GM23338 (cell line): ENCODE data around the gene DPYD. TPM values are rescaled to one million over a fixed set of nuclear protein-coding genes. Genes with fewer than 3 reads are reported as not detected.

ENCODE experiments used
- ATAC-seq: fragments of 200-7000 bp; cut with Tn5 transposase; 3 replicates; pipeline ENCODE4 v1.9.1; 2020
- DNase-seq: peaks from one replicate; pipeline ENCODE4 v3.0.0-alpha.2; 2015; ENCODE audit warnings: low spot score
- H2AFZ ChIP-seq: fragments of 200-600 bp; sonication (generic); 2 replicates; pipeline ENCODE4 v1.8.0; 2016; ENCODE audit warnings: antibody characterized with exemption, mild to moderate bottlenecking, moderate library complexity
- H3F3A ChIP-seq: fragments of 200-600 bp; sonication (generic); replicated peaks from 2 replicates; pipeline ENCODE4 v1.8.0; 2017; ENCODE audit warnings: antibody characterized with exemption, mixed run types, low read depth
- H3K27ac ChIP-seq: fragments of 200-600 bp; sonication (generic); 2 replicates; pipeline ENCODE4 v1.6.1; 2016; ENCODE audit warnings: low read depth
- H3K27me3 ChIP-seq: fragments of 200-600 bp; sonication (generic); 2 replicates; pipeline ENCODE4 v1.8.0; 2016; ENCODE audit warnings: mild to moderate bottlenecking, mixed run types, moderate library complexity; ENCODE audit not compliant: insufficient read depth
- H3K36me3 ChIP-seq: fragments of 200-600 bp; sonication (generic); 2 replicates; pipeline ENCODE4 v1.8.0; 2016; ENCODE audit warnings: mild to moderate bottlenecking; ENCODE audit not compliant: insufficient read depth
- H3K4me1 ChIP-seq: fragments of 200-600 bp; sonication (generic); 2 replicates; pipeline ENCODE4 v1.8.0; 2016; ENCODE audit warnings: mild to moderate bottlenecking, moderate library complexity; ENCODE audit not compliant: insufficient read depth
- H3K4me2 ChIP-seq: fragments of 200-600 bp; sonication (generic); 2 replicates; pipeline ENCODE4 v1.7.1; 2017; ENCODE audit warnings: mixed run types
- H3K4me3 ChIP-seq: fragments of 200-600 bp; sonication (generic); 2 replicates; pipeline ENCODE4 v1.6.1; 2016; ENCODE audit warnings: mixed run types
- H3K79me2 ChIP-seq: fragments of 200-600 bp; sonication (generic); replicated peaks from 2 replicates; pipeline ENCODE4 v1.8.0; 2017; ENCODE audit warnings: mild to moderate bottlenecking; ENCODE audit not compliant: insufficient read depth
- H3K9me2 ChIP-seq: fragments of 200-600 bp; sonication (generic); 2 replicates; pipeline ENCODE4 v1.8.0; 2017; ENCODE audit not compliant: insufficient read depth
- H4K20me1 ChIP-seq: fragments of 200-600 bp; sonication (generic); replicated peaks from 2 replicates; pipeline ENCODE4 v1.8.0; 2017; ENCODE audit warnings: mild to moderate bottlenecking; ENCODE audit not compliant: insufficient read depth
- H3K27ac Mint-ChIP-seq: 2 replicates; pipeline ENCODE4 v1.8.0; 2020; ENCODE audit warnings: inconsistent platforms, mild to moderate bottlenecking, moderate library complexity, mixed read lengths
- H3K27me3 Mint-ChIP-seq: 3 replicates; pipeline ENCODE4 v1.8.0; 2022; ENCODE audit warnings: low read depth, mild to moderate bottlenecking, moderate library complexity, mixed read lengths, inconsistent platforms; ENCODE audit not compliant: insufficient read depth, poor library complexity
- H3K36me3 Mint-ChIP-seq: 3 replicates; pipeline ENCODE4 v1.8.0; 2021; ENCODE audit warnings: low read depth, mild to moderate bottlenecking, inconsistent platforms, moderate library complexity, mixed read lengths
- H3K4me1 Mint-ChIP-seq: 3 replicates; pipeline ENCODE4 v1.8.0; 2020; ENCODE audit warnings: mild to moderate bottlenecking, inconsistent platforms, mixed read lengths
- H3K4me3 Mint-ChIP-seq: 3 replicates; pipeline ENCODE4 v1.8.0; 2021; ENCODE audit warnings: moderate library complexity, mild to moderate bottlenecking, inconsistent platforms, mixed read lengths
- H3K9me3 Mint-ChIP-seq: 3 replicates; pipeline ENCODE4 v1.8.0; 2020; ENCODE audit warnings: moderate library complexity, mild to moderate bottlenecking, inconsistent platforms, mixed read lengths
- CREB1 ChIP-seq: fragments of 250-450 bp; sonication (Bioruptor Pico); IDR thresholded peaks from 2 replicates; pipeline ENCODE4 v1.5.0; 2020; ENCODE audit warnings: low read depth, mild to moderate bottlenecking, moderate library complexity
- EZH2 ChIP-seq: fragments of 200-600 bp; sonication (generic); IDR thresholded peaks from one replicate; pipeline ENCODE4 v1.8.0; 2017; ENCODE audit warnings: antibody characterized with exemption, mild to moderate bottlenecking, low read depth; ENCODE audit not compliant: unreplicated experiment
- NANOG ChIP-seq: IDR thresholded peaks from 2 replicates; pipeline ENCODE4 v1.6.1; 2016; ENCODE audit warnings: antibody characterized with exemption, borderline replicate concordance
- POLR2AphosphoS5 ChIP-seq: IDR thresholded peaks from 2 replicates; pipeline ENCODE4 v1.6.1; 2016; ENCODE audit warnings: antibody characterized with exemption, low read depth
- ZNF114 ChIP-seq: fragments of 250-450 bp; sonication (Bioruptor Pico); IDR thresholded peaks from 2 replicates; pipeline ENCODE4 v1.5.0; 2020; ENCODE audit warnings: mild to moderate bottlenecking, moderate library complexity
- polyA plus RNA-seq: library from polyadenylated mRNA; unstranded; fragments of >200 nt; fragmentation: Nextera tagmentation; extraction: Ambion mirVana; gene quantifications from 2 replicates; pipeline ENCODE4 v1.2.1, GENCODE V29; 2016
- total RNA-seq: library from RNA; depleted of rRNA; stranded (reverse); fragments of >200 nt; shearing (Covaris generic); gene quantifications from 2 replicates; pipeline ENCODE4 v1.2.3, GENCODE V29; 2014
- TF ChIP-seq, protein P1 (sequence below), 2 experiments: fragments of 200-600 bp in 1 of 2; sonication (generic) in 1 of 2; conservative IDR thresholded peaks; 2 replicates each; pipeline versions ENCODE4 v1.5.1 to v1.6.1; 2016 to 2017; ENCODE audit warnings: antibody characterized with exemption in 2 of 2, low read depth in 2 of 2, mild to moderate bottlenecking in 2 of 2, moderate library complexity in 1 of 2
- TF ChIP-seq, protein P2 (sequence below): fragments of 250-450 bp; sonication (Bioruptor Pico); IDR thresholded peaks from 2 replicates; pipeline ENCODE4 v1.5.0; 2020; ENCODE audit warnings: mild to moderate bottlenecking, moderate library complexity

Gene DPYD
- total and polyA plus RNA-seq, 2 experiments from 2014 or later: 0.50 to 1.6 TPM

GRCh38 chr1:97538113-97538512, 382.7 kb downstream of the DPYD start (continued):
- no peak for TF ChIP-seq EZH2
- TF ChIP-seq, protein P1, sequence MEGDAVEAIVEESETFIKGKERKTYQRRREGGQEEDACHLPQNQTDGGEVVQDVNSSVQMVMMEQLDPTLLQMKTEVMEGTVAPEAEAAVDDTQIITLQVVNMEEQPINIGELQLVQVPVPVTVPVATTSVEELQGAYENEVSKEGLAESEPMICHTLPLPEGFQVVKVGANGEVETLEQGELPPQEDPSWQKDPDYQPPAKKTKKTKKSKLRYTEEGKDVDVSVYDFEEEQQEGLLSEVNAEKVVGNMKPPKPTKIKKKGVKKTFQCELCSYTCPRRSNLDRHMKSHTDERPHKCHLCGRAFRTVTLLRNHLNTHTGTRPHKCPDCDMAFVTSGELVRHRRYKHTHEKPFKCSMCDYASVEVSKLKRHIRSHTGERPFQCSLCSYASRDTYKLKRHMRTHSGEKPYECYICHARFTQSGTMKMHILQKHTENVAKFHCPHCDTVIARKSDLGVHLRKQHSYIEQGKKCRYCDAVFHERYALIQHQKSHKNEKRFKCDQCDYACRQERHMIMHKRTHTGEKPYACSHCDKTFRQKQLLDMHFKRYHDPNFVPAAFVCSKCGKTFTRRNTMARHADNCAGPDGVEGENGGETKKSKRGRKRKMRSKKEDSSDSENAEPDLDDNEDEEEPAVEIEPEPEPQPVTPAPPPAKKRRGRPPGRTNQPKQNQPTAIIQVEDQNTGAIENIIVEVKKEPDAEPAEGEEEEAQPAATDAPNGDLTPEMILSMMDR (conservative IDR thresholded peaks at IDR 0.05; ENCODE audit: low read depth in 2 of 2): no peak

DNA sequence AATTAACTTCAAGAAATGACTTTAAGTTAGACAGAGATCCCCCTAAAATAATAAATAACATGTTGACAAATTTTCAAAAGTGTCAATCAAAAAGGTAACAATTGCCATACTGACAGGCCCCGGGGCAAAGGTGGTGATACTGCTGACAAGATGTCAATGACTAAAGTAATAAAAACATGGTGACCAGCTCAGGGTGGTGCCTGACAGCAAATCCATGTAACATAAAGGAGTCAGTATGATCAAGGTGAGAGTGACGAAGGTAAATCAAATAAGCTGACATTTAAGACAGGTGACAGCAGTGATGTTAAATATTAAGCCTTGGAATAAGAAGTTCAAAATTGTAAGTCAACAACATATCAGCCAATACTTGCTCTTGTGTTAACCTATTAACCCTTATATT, 387.5 kb downstream of the DPYD start:
- no peaks in the 10 kb centered on the region for H3K4me1 ChIP-seq
- Mint-ChIP-seq H3K4me1 (no peaks in the 10 kb centered on the region), H3K36me3 (no peaks in the 10 kb centered on the region), H3K4me3 (no peak overlapping the region), H3K27me3 (peaks cover 2% of the 10 kb centered on the region), H3K9me3 (no peaks in the 10 kb centered on the region), H3K27ac (no peak overlapping the region)
- no peak overlapping the region for H3K4me2 ChIP-seq
- no peak for DNase-seq
- no peaks in the 10 kb centered on the region for H3K27me3 ChIP-seq
- no peak overlapping the region for H2AFZ ChIP-seq
- no peaks in the 10 kb centered on the region for H3K79me2 ChIP-seq
- H4K20me1 ChIP-seq: no peaks in the 10 kb centered on the region
- TF ChIP-seq ZNF114: no peak
- TF ChIP-seq, protein P1 (conservative IDR thresholded peaks at IDR 0.05; ENCODE audit: low read depth in 2 of 2): no peak
- no peak overlapping the region for H3K27ac ChIP-seq
- H3K36me3 ChIP-seq: no peaks in the 10 kb centered on the region
- H3K9me2 ChIP-seq: no peaks in the 10 kb centered on the region
- no peak for ATAC-seq
- no peak overlapping the region for H3K4me3 ChIP-seq
- no peaks in the 10 kb centered on the region for H3F3A ChIP-seq

DNA sequence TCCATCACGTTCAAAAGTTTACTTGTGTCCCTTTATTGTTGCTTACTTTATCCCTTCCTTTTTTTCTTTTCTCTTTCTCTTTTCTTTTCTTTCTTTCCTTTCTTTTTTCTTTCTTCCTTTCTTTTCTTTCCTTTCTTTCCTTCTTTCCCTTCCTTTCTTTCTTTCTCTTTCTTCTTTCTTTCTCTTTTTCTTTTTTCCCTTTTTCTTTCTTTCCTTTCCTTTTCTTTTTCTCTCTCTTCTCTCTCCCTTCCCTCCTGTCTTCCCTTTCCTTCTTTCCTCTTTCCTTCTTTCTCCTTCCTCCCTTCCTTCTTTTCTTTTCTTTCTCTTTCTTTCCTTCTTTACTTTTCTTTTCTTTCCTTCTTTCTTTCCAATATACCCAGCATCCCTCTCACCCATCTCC, 391.2 kb downstream of the DPYD start:
- Histone ChIP-seq H2AFZ (no peak overlapping the region), H3K4me3 (no peak overlapping the region), H3K27me3 (no peaks in the 10 kb centered on the region), H3K9me2 (no peaks in the 10 kb centered on the region), H3K4me1 (no peaks in the 10 kb centered on the region), H3K4me2 (no peak overlapping the region), H3K27ac (no peak overlapping the region), H3K36me3 (no peaks in the 10 kb centered on the region), H3F3A (no peaks in the 10 kb centered on the region), H3K79me2 (no peaks in the 10 kb centered on the region), H4K20me1 (no peaks in the 10 kb centered on the region)
- Mint-ChIP-seq H3K27ac (no peak overlapping the region), H3K4me3 (no peak overlapping the region), H3K4me1 (peaks cover 4% of the 10 kb centered on the region; the same call in 2 of the 3 replicates), H3K27me3 (no peaks in the 10 kb centered on the region), H3K9me3 (no peaks in the 10 kb centered on the region), H3K36me3 (no peaks in the 10 kb centered on the region)
- ATAC-seq (no peak), DNase-seq (no peak)
- TF ChIP-seq EZH2: no peak
- no peak for TF ChIP-seq NANOG
- no peak for TF ChIP-seq CREB1
- TF ChIP-seq, protein P2, sequence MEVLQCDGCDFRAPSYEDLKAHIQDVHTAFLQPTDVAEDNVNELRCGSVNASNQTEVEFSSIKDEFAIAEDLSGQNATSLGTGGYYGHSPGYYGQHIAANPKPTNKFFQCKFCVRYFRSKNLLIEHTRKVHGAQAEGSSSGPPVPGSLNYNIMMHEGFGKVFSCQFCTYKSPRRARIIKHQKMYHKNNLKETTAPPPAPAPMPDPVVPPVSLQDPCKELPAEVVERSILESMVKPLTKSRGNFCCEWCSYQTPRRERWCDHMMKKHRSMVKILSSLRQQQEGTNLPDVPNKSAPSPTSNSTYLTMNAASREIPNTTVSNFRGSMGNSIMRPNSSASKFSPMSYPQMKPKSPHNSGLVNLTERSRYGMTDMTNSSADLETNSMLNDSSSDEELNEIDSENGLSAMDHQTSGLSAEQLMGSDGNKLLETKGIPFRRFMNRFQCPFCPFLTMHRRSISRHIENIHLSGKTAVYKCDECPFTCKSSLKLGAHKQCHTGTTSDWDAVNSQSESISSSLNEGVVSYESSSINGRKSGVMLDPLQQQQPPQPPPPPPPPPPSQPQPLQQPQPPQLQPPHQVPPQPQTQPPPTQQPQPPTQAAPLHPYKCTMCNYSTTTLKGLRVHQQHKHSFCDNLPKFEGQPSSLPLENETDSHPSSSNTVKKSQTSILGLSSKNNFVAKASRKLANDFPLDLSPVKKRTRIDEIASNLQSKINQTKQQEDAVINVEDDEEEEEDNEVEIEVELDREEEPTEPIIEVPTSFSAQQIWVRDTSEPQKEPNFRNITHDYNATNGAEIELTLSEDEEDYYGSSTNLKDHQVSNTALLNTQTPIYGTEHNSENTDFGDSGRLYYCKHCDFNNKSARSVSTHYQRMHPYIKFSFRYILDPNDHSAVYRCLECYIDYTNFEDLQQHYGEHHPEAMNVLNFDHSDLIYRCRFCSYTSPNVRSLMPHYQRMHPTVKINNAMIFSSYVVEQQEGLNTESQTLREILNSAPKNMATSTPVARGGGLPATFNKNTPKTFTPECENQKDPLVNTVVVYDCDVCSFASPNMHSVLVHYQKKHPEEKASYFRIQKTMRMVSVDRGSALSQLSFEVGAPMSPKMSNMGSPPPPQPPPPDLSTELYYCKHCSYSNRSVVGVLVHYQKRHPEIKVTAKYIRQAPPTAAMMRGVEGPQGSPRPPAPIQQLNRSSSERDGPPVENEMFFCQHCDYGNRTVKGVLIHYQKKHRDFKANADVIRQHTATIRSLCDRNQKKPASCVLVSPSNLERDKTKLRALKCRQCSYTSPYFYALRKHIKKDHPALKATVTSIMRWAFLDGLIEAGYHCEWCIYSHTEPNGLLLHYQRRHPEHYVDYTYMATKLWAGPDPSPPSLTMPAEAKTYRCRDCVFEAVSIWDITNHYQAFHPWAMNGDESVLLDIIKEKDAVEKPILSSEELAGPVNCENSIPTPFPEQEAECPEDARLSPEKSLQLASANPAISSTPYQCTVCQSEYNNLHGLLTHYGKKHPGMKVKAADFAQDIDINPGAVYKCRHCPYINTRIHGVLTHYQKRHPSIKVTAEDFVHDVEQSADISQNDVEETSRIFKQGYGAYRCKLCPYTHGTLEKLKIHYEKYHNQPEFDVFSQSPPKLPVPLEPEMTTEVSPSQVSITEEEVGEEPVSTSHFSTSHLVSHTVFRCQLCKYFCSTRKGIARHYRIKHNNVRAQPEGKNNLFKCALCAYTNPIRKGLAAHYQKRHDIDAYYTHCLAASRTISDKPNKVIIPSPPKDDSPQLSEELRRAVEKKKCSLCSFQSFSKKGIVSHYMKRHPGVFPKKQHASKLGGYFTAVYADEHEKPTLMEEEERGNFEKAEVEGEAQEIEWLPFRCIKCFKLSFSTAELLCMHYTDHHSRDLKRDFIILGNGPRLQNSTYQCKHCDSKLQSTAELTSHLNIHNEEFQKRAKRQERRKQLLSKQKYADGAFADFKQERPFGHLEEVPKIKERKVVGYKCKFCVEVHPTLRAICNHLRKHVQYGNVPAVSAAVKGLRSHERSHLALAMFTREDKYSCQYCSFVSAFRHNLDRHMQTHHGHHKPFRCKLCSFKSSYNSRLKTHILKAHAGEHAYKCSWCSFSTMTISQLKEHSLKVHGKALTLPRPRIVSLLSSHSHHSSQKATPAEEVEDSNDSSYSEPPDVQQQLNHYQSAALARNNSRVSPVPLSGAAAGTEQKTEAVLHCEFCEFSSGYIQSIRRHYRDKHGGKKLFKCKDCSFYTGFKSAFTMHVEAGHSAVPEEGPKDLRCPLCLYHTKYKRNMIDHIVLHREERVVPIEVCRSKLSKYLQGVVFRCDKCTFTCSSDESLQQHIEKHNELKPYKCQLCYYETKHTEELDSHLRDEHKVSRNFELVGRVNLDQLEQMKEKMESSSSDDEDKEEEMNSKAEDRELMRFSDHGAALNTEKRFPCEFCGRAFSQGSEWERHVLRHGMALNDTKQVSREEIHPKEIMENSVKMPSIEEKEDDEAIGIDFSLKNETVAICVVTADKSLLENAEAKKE (CRISPR knock-in tag): no peak
- TF ChIP-seq ZNF114: no peak
- no peak for TF ChIP-seq POLR2AphosphoS5
- TF ChIP-seq, protein P1 (conservative IDR thresholded peaks at IDR 0.05; ENCODE audit: low read depth in 2 of 2): no peak
